Thyroid gland (tissue), 4 donors: ENCODE results near the gene GALNS. TPM values are rescaled to one million over a fixed set of nuclear protein-coding genes. Genes with fewer than 3 reads are reported as not detected.

ENCODE experiments used
- DNase-seq, 2 donors: peaks; one replicate each; pipeline ENCODE4 v3.0.0-alpha.2; 2019
- H3K27ac ChIP-seq, 3 donors: fragments of 200-600 bp; sonication (generic); 1 replicate in 2 of 3; 2 replicates in 1 of 3; pipeline ENCODE4 v1.5.1; 2016 to 2019; ENCODE audit warnings: mild to moderate bottlenecking in 1 of 3, moderate library complexity in 1 of 3
- H3K27me3 ChIP-seq: fragments of 200-600 bp; sonication (generic); one replicate; pipeline ENCODE4 v1.5.1; 2019
- H3K36me3 ChIP-seq, 2 donors: fragments of 200-600 bp; sonication (generic); one replicate each; pipeline ENCODE4 v1.5.1; 2016 to 2019
- H3K4me1 ChIP-seq, 2 donors: fragments of 200-600 bp; sonication (generic); one replicate each; pipeline ENCODE4 v1.5.1; 2017 to 2019
- H3K4me3 ChIP-seq, 3 donors: fragments of 200-600 bp; sonication (generic); replicated peaks in 1 of 3; 1 replicate in 2 of 3; 2 replicates in 1 of 3; pipeline ENCODE4 v1.5.1; 2016; ENCODE audit warnings: mild to moderate bottlenecking in 1 of 3
- H3K9me3 ChIP-seq: fragments of 200-600 bp; sonication (generic); one replicate; pipeline ENCODE4 v1.5.1; 2017
- POLR2A ChIP-seq, 2 donors: fragments of 450-650 bp; IDR thresholded peaks; one replicate each; pipeline ENCODE4 v1.6.1; 2017; ENCODE audit warnings: antibody characterized with exemption in 2 of 2, mild to moderate bottlenecking in 2 of 2, moderate library complexity in 1 of 2
- WGBS, 2 donors: methylation state at CpG; one replicate each; pipeline ENCODE4 v1.1.5; 2017; 5-methylcytosine and 5-hydroxymethylcytosine counted together
- intact Hi-C: fragments of 100-400 bp; cut with DNase I; formaldehyde crosslinking; loops from one replicate; pipeline ENCODE4 v1.15.1; 2023
- total RNA-seq, 4 donors: library from RNA; depleted of rRNA; stranded (reverse); fragments of >200 nt; gene quantifications; one replicate each; pipeline ENCODE4 v1.2.3, GENCODE V29; 2016
- TF ChIP-seq, protein P1 (sequence below), 6 experiments: fragments of 200-600 bp in 3 of 6; fragments of 450-650 bp in 3 of 6; sonication (generic) in 3 of 6; IDR thresholded peaks; one replicate each; pipeline ENCODE4 v1.5.1; 2016 to 2019; ENCODE audit warnings: antibody characterized with exemption in 6 of 6, mild to moderate bottlenecking in 2 of 6, inconsistent platforms in 1 of 6, moderate library complexity in 1 of 6

Gene GALNS
- total RNA-seq, 4 donors from 2014 or later: 14.4 to 41.9 (median 33.0) TPM

GRCh38 chr16:88784856-88785105 lies 72.0 kb downstream of the GALNS start:
- DNase-seq: no peak
- intact Hi-C loops: loop anchor here (2.0 kb wide), 1 partner anchor 42 kb away; no protein-coding TSS in a partner anchor
- peaks cover 17 to 43% of the 10 kb centered on the region in 2 donors for H3K4me1 ChIP-seq
- no peaks in the 10 kb centered on the region for H3K36me3 ChIP-seq
- H3K4me3 ChIP-seq: peak overlapping the region; percentile 53 to 88 (median 68)
- no peaks in the 10 kb centered on the region for H3K27me3 ChIP-seq
- 0% methylated on average over 14 of the region's 32 CpGs; no CpG with 5 or more reads in 1 of the 2 donors for WGBS, 2 donors
- no peaks in the 10 kb centered on the region for H3K9me3 ChIP-seq
- TF ChIP-seq, protein P1, sequence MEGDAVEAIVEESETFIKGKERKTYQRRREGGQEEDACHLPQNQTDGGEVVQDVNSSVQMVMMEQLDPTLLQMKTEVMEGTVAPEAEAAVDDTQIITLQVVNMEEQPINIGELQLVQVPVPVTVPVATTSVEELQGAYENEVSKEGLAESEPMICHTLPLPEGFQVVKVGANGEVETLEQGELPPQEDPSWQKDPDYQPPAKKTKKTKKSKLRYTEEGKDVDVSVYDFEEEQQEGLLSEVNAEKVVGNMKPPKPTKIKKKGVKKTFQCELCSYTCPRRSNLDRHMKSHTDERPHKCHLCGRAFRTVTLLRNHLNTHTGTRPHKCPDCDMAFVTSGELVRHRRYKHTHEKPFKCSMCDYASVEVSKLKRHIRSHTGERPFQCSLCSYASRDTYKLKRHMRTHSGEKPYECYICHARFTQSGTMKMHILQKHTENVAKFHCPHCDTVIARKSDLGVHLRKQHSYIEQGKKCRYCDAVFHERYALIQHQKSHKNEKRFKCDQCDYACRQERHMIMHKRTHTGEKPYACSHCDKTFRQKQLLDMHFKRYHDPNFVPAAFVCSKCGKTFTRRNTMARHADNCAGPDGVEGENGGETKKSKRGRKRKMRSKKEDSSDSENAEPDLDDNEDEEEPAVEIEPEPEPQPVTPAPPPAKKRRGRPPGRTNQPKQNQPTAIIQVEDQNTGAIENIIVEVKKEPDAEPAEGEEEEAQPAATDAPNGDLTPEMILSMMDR (IDR thresholded peaks at IDR 0.05): no peak
- no peak for TF ChIP-seq POLR2A (IDR thresholded peaks at IDR 0.05)
- H3K27ac ChIP-seq: peak overlapping the region; percentile 59 to 82 (median 78)

GRCh38 chr16:88784074-88784855 lies 72.5 kb downstream of the GALNS start:
- peak; percentile 76 to 79 for DNase-seq
- Histone ChIP-seq H3K27me3 (no peaks in the 10 kb centered on the region), H3K36me3 (no peaks in the 10 kb centered on the region), H3K9me3 (no peaks in the 10 kb centered on the region), H3K4me3 (peak overlapping the region; percentile 53 to 88 (median 68)), H3K4me1 (peaks cover 22 to 49% of the 10 kb centered on the region in 2 donors), H3K27ac (peak overlapping the region; percentile 59 to 82 (median 78))
- 1 to 6% methylated on average over 19 to 30 of the region's 74 CpGs for WGBS, 2 donors
- TF ChIP-seq, protein P1 (IDR thresholded peaks at IDR 0.05): peak in 5 of 6 experiments; percentile 15 to 51 (median 36)
- TF ChIP-seq POLR2A (IDR thresholded peaks at IDR 0.05): no peak
- intact Hi-C loops: loop anchor here (2.0 kb wide), 1 partner anchor 41 kb away; no protein-coding TSS in a partner anchor

DNA sequence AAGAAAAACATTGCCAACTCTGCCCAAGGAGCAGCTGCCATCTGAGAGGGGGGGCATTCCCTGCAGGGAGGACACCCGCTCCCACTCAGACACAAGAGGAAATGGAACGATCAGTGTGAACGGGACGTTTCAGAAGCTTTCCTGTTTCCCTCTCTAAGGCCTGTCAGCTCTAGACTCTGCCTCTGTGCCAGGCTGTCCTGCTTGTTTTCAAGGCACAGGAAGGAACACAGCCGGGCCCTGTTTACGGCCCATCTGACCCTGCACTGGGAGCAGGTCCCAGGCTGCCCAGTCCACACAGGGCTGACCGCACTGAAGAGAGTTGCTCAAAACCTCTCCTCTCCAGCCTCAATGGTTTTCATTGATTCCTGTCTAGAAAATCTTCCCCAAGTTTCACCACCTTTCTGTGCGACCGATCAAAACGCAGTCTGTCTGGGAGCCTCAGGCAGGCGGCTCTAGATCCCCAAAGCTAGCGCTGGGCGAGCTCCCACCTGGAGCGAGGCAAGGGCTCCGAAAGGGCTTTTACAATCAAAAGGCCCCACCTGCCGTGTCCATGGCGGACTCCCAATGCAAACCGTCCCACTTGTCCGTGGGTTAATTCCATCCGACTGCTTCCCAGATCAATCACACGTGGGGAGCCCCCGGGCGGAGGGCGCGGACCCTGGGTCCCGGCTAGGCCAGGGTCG lies 73.2 kb downstream of the GALNS start:
- Histone ChIP-seq H3K27me3 (no peaks in the 10 kb centered on the region), H3K27ac (peak overlapping the region; percentile 59 to 82 (median 78)), H3K4me1 (peaks cover 25 to 51% of the 10 kb centered on the region in 2 donors), H3K36me3 (no peaks in the 10 kb centered on the region), H3K4me3 (peak overlapping the region in 1 of 3 donors; percentile 88), H3K9me3 (no peaks in the 10 kb centered on the region)
- 50 to 68% methylated on average over 13 to 27 of the region's 27 CpGs for WGBS, 2 donors
- peak in 1 of 2 donors; percentile 50 for DNase-seq
- intact Hi-C loops: loop anchor here (2.0 kb wide), 1 partner anchor 41 kb away; no protein-coding TSS in a partner anchor
- TF ChIP-seq, protein P1 (IDR thresholded peaks at IDR 0.05): no peak
- no peak for TF ChIP-seq POLR2A (IDR thresholded peaks at IDR 0.05)

- intact Hi-C loops: no loop called here
- H3K4me1 ChIP-seq: peaks cover 25 to 51% of the 10 kb centered on the region in 2 donors
- no peaks in the 10 kb centered on the region for H3K27me3 ChIP-seq
- no peaks in the 10 kb centered on the region for H3K9me3 ChIP-seq
- H3K27ac ChIP-seq: peak overlapping the region in 2 of 3 donors; percentile 78 to 82
- TF ChIP-seq POLR2A (IDR thresholded peaks at IDR 0.05): no peak
- TF ChIP-seq, protein P1 (IDR thresholded peaks at IDR 0.05): no peak
- H3K4me3 ChIP-seq: peak overlapping the region in 1 of 3 donors; percentile 6
- no peaks in the 10 kb centered on the region for H3K36me3 ChIP-seq
- 63 to 87% methylated on average over 14 to 16 of the region's 16 CpGs for WGBS, 2 donors
- no peak for DNase-seq
These were observed 74.0 kb downstream of the GALNS start for GRCh38 chr16:88782454-88783390.
